Subcutaneous abdominal adipose tissue (tissue), 5 donors: ENCODE data around the gene EMX1.
A peak's percentile ranks its signal among the peaks of the same experiment; 100 is the strongest.

Experiments used
- H3K27ac ChIP-seq: one replicate; pipeline ENCODE4 v1.7.0; 2013; ENCODE audit warnings: low read depth, mild to moderate bottlenecking, inconsistent platforms, low read length, moderate library complexity
- H3K27me3 ChIP-seq, 5 donors: one replicate each; pipeline ENCODE4 v1.7.0; 2013; ENCODE audit warnings: low read length in 5 of 5, inconsistent platforms in 1 of 5; ENCODE audit not compliant: control insufficient read depth in 5 of 5, insufficient read depth in 4 of 5
- H3K36me3 ChIP-seq, 5 donors: one replicate each; pipeline ENCODE4 v1.7.0; 2013; ENCODE audit warnings: low read length in 5 of 5; ENCODE audit not compliant: control insufficient read depth in 5 of 5, insufficient read depth in 5 of 5
- H3K4me1 ChIP-seq, 5 donors: one replicate each; pipeline ENCODE4 v1.7.0; 2013; ENCODE audit warnings: low read length in 5 of 5, mild to moderate bottlenecking in 3 of 5, moderate library complexity in 1 of 5; ENCODE audit not compliant: control insufficient read depth in 5 of 5, insufficient read depth in 5 of 5
- H3K4me3 ChIP-seq, 5 donors: one replicate each; pipeline ENCODE4 v1.7.0; 2013; ENCODE audit warnings: low read length in 5 of 5, low read depth in 1 of 5
- H3K9ac ChIP-seq, 5 donors: one replicate each; pipeline ENCODE4 v1.7.0; 2013; ENCODE audit warnings: low read length in 5 of 5, mild to moderate bottlenecking in 4 of 5, moderate library complexity in 3 of 5
- H3K9me3 ChIP-seq, 5 donors: one replicate each; pipeline ENCODE4 v1.7.0; 2013; ENCODE audit warnings: low read length in 5 of 5; ENCODE audit not compliant: control insufficient read depth in 5 of 5
- donor health status: healthy.
- donor health status: healthy.
- donor health status: healthy.
- donor health status: healthy.
- donor health status: healthy.

EMX1 gene

GRCh38 chr2:72917138-72917876 is at the start of gene EMX1:
Gene EMX1, plus strand, starts transcription at chr2:72917519. Its CDS starts 334 bp downstream, at chr2:72917853.
- H3K9me3 ChIP-seq = no peaks in the 10 kb centered on the region
- peaks cover 0 to 57% (median 49%) of the 10 kb centered on the region in 5 donors for H3K4me1 ChIP-seq
- no peaks in the 10 kb centered on the region for H3K36me3 ChIP-seq
- no peak within 1 kb of the TSS for H3K27ac ChIP-seq
- H3K27me3 ChIP-seq = peaks cover 69 to 87% (median 85%) of the 10 kb centered on the region in 5 donors
- no peak within 1 kb of the TSS for H3K9ac ChIP-seq
- peak within 1 kb of the TSS in 4 of 5 donors; percentile 48 to 64 (median 58) for H3K4me3 ChIP-seq

GRCh38 chr2:72871060-72871459 is 46.3 kb upstream of the EMX1 start:
- peaks cover 0 to 3% (median 0%) of the 10 kb centered on the region in 5 donors for H3K27me3 ChIP-seq
- H3K4me3 ChIP-seq = no peak overlapping the region
- no peaks in the 10 kb centered on the region for H3K36me3 ChIP-seq
- peaks cover 0 to 7% (median 4%) of the 10 kb centered on the region in 5 donors for H3K9me3 ChIP-seq
- H3K27ac ChIP-seq = no peak overlapping the region
- no peaks in the 10 kb centered on the region for H3K4me1 ChIP-seq
- no peak overlapping the region for H3K9ac ChIP-seq

GRCh38 chr2:72871880-72872279 is 45.4 kb upstream of the EMX1 start:
- H3K9ac ChIP-seq = no peak overlapping the region
- H3K36me3 ChIP-seq = no peaks in the 10 kb centered on the region
- H3K4me1 ChIP-seq = no peaks in the 10 kb centered on the region
- peaks cover 0 to 3% (median 0%) of the 10 kb centered on the region in 5 donors for H3K27me3 ChIP-seq
- H3K27ac ChIP-seq = no peak overlapping the region
- H3K4me3 ChIP-seq = no peak overlapping the region
- H3K9me3 ChIP-seq = peaks cover 0 to 7% (median 4%) of the 10 kb centered on the region in 5 donors

DNA sequence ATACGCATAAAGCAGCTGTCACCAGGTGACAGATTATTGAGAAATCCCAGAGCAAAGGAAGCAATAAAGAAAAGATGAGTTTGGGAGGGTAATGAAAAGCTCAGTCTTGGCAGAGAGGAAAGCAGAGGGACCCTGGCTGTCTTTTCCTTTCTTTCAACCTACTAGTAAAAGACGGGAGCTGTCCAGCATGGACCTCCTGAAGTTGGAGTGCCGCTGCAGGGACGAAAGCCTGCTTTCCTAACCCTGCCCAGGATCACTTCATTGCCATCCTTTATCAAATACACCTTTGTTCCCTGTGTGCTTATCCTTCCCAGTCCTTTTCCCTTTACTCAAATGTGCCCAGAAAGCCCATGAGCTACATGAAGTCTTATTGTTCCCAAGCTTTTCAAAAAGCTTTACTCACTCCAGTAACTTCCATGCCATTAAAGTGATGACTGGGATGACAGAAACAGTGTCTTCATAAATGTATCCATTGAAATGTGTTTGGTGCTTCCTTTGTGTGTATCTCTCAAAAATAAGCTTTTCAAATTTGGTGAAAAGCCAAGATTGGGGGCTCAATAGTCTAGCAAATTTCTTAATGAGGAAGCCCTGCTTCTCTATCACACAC is 33.9 kb upstream of the EMX1 start:
- Histone ChIP-seq H3K4me1 (peaks cover 2 to 17% (median 14%) of the 10 kb centered on the region in 5 donors), H3K36me3 (no peaks in the 10 kb centered on the region), H3K9ac (no peak overlapping the region), H3K9me3 (no peaks in the 10 kb centered on the region), H3K4me3 (no peak overlapping the region), H3K27me3 (no peaks in the 10 kb centered on the region), H3K27ac (no peak overlapping the region)

- Histone ChIP-seq H3K27ac (peak overlapping the region; percentile 98), H3K27me3 (no peaks in the 10 kb centered on the region)
Measured at GRCh38 chr2:72886505-72887031, 30.8 kb upstream of the EMX1 start.

DNA sequence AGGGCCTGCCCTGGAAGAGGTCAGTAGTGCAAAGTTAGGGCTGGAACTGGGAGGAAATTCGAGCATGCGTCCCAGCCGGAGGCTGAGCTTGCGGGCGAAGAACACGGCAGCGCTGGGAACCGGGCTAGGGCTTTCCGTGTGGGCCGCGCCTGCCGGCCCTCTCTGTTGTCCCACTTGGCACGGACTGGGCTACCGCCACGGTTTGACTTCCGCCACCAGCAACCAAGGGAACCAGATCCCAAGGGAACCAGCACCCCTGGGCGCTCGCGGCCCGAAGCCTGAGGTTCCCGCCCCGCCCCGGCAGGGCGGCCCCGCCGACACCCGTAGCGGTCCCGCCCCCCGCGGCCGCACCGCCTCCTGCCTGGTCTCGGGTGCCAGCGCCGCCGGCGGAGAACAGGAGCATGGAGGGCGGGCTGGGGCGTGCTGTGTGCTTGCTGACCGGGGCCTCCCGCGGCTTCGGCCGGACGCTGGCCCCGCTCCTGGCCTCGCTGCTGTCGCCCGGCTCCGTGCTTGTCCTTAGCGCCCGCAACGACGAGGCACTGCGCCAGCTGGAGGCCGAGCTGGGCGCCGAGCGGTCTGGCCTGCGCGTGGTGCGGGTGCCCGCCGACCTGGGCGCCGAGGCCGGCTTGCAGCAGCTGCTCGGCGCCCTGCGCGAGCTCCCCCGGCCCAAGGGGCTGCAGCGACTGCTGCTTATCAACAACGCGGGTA is 30.1 kb upstream of the EMX1 start, which contains the start of gene SPR:
SPR (plus strand) TSS at position 377 of the 708 bp plus-strand sequence; CDS start at position 402, 25 bp downstream.
- peak within 1 kb of the TSS; percentile 76 to 93 (median 88) for H3K9ac ChIP-seq
- H3K9me3 ChIP-seq = no peaks in the 10 kb centered on the region
- peaks cover 0 to 26% (median 13%) of the 10 kb centered on the region in 5 donors for H3K36me3 ChIP-seq
- peaks cover 2 to 33% (median 24%) of the 10 kb centered on the region in 5 donors for H3K4me1 ChIP-seq
- H3K4me3 ChIP-seq = peak within 1 kb of the TSS; percentile 72 to 81 (median 76)
- H3K27ac ChIP-seq = peak within 1 kb of the TSS; percentile 98
- no peaks in the 10 kb centered on the region for H3K27me3 ChIP-seq

More at GRCh38 chr2:72886505-72887031, 30.8 kb upstream of the EMX1 start:
- no peaks in the 10 kb centered on the region for H3K9me3 ChIP-seq
- peaks cover 0 to 20% (median 9%) of the 10 kb centered on the region in 5 donors for H3K36me3 ChIP-seq
- peak overlapping the region; percentile 52 to 88 (median 81) for H3K9ac ChIP-seq
- peak overlapping the region; percentile 51 to 81 (median 76) for H3K4me3 ChIP-seq
- H3K4me1 ChIP-seq = peaks cover 2 to 32% (median 24%) of the 10 kb centered on the region in 5 donors

DNA sequence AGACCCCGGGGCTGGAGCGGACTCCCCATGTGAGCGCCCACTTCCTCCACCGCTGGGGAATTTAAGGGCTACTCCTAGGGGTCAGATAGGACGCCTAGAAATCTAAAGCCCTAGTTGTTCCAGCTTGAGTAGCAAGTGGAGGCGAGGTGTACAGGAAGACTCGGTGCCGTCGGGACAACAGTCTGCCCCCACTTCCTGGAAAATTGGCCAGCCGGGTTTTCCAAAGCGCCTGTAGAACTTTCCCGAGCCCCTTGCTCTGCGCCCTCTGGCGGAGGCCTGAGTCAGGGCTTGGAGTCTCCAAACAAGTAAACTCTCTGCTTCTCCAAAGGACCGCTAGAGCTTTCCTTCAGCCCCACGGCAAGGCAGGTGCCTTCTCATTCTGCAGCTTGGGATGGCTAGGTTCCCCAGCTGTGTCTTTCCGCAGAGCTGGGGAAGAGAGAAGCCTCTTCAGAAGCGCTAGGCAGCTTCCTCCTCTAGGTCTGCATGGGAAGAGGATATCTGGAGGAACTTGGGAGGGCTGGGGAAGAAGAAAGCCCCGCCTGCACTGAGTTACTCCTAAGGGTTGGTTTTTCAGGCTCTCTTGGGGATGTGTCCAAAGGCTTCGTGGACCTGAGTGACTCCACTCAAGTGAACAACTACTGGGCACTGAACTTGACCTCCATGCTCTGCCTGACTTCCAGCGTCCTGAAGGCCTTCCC is 29.4 kb upstream of the EMX1 start:
- Histone ChIP-seq H3K4me1 (peaks cover 2 to 40% (median 26%) of the 10 kb centered on the region in 5 donors), H3K36me3 (peaks cover 0 to 29% (median 15%) of the 10 kb centered on the region in 5 donors), H3K9me3 (no peaks in the 10 kb centered on the region), H3K4me3 (peak overlapping the region; percentile 72 to 81 (median 76)), H3K27ac (peak overlapping the region; percentile 98), H3K27me3 (no peaks in the 10 kb centered on the region), H3K9ac (peak overlapping the region; percentile 68 to 93 (median 88))

GRCh38 chr2:72888438-72889202 is 28.7 kb upstream of the EMX1 start:
- H3K9ac ChIP-seq = peak overlapping the region in 3 of 5 donors; percentile 17 to 88 (median 84)
- no peaks in the 10 kb centered on the region for H3K27me3 ChIP-seq
- peaks cover 2 to 47% (median 27%) of the 10 kb centered on the region in 5 donors for H3K4me1 ChIP-seq
- no peak overlapping the region for H3K27ac ChIP-seq
- peak overlapping the region; percentile 72 to 81 (median 76) for H3K4me3 ChIP-seq
- no peaks in the 10 kb centered on the region for H3K9me3 ChIP-seq
- H3K36me3 ChIP-seq = peaks cover 0 to 29% (median 15%) of the 10 kb centered on the region in 5 donors
